GM23338 (cell line): ENCODE results near the gene CCBE1. TPM values are rescaled to one million over a fixed set of nuclear protein-coding genes. Genes with fewer than 3 reads are reported as not detected.

Experiments
- ATAC-seq: fragments of 200-7000 bp; cut with Tn5 transposase; 3 replicates; pipeline ENCODE4 v1.9.1; 2020
- DNase-seq: peaks from one replicate; pipeline ENCODE4 v3.0.0-alpha.2; 2015; ENCODE audit warnings: low spot score
- H2AFZ ChIP-seq: fragments of 200-600 bp; sonication (generic); 2 replicates; pipeline ENCODE4 v1.8.0; 2016; ENCODE audit warnings: antibody characterized with exemption, mild to moderate bottlenecking, moderate library complexity
- H3F3A ChIP-seq: fragments of 200-600 bp; sonication (generic); replicated peaks from 2 replicates; pipeline ENCODE4 v1.8.0; 2017; ENCODE audit warnings: antibody characterized with exemption, mixed run types, low read depth
- H3K27ac ChIP-seq: fragments of 200-600 bp; sonication (generic); 2 replicates; pipeline ENCODE4 v1.6.1; 2016; ENCODE audit warnings: low read depth
- H3K27me3 ChIP-seq: fragments of 200-600 bp; sonication (generic); 2 replicates; pipeline ENCODE4 v1.8.0; 2016; ENCODE audit warnings: mild to moderate bottlenecking, mixed run types, moderate library complexity; ENCODE audit not compliant: insufficient read depth
- H3K36me3 ChIP-seq: fragments of 200-600 bp; sonication (generic); 2 replicates; pipeline ENCODE4 v1.8.0; 2016; ENCODE audit warnings: mild to moderate bottlenecking; ENCODE audit not compliant: insufficient read depth
- H3K4me1 ChIP-seq: fragments of 200-600 bp; sonication (generic); 2 replicates; pipeline ENCODE4 v1.8.0; 2016; ENCODE audit warnings: mild to moderate bottlenecking, moderate library complexity; ENCODE audit not compliant: insufficient read depth
- H3K4me2 ChIP-seq: fragments of 200-600 bp; sonication (generic); 2 replicates; pipeline ENCODE4 v1.7.1; 2017; ENCODE audit warnings: mixed run types
- H3K4me3 ChIP-seq: fragments of 200-600 bp; sonication (generic); 2 replicates; pipeline ENCODE4 v1.6.1; 2016; ENCODE audit warnings: mixed run types
- H3K79me2 ChIP-seq: fragments of 200-600 bp; sonication (generic); replicated peaks from 2 replicates; pipeline ENCODE4 v1.8.0; 2017; ENCODE audit warnings: mild to moderate bottlenecking; ENCODE audit not compliant: insufficient read depth
- H3K9me2 ChIP-seq: fragments of 200-600 bp; sonication (generic); 2 replicates; pipeline ENCODE4 v1.8.0; 2017; ENCODE audit not compliant: insufficient read depth
- H4K20me1 ChIP-seq: fragments of 200-600 bp; sonication (generic); replicated peaks from 2 replicates; pipeline ENCODE4 v1.8.0; 2017; ENCODE audit warnings: mild to moderate bottlenecking; ENCODE audit not compliant: insufficient read depth
- H3K27ac Mint-ChIP-seq: 2 replicates; pipeline ENCODE4 v1.8.0; 2020; ENCODE audit warnings: inconsistent platforms, mild to moderate bottlenecking, moderate library complexity, mixed read lengths
- H3K27me3 Mint-ChIP-seq: 3 replicates; pipeline ENCODE4 v1.8.0; 2022; ENCODE audit warnings: low read depth, mild to moderate bottlenecking, moderate library complexity, mixed read lengths, inconsistent platforms; ENCODE audit not compliant: insufficient read depth, poor library complexity
- H3K36me3 Mint-ChIP-seq: 3 replicates; pipeline ENCODE4 v1.8.0; 2021; ENCODE audit warnings: low read depth, mild to moderate bottlenecking, inconsistent platforms, moderate library complexity, mixed read lengths
- H3K4me1 Mint-ChIP-seq: 3 replicates; pipeline ENCODE4 v1.8.0; 2020; ENCODE audit warnings: mild to moderate bottlenecking, inconsistent platforms, mixed read lengths
- H3K4me3 Mint-ChIP-seq: 3 replicates; pipeline ENCODE4 v1.8.0; 2021; ENCODE audit warnings: moderate library complexity, mild to moderate bottlenecking, inconsistent platforms, mixed read lengths
- H3K9me3 Mint-ChIP-seq: 3 replicates; pipeline ENCODE4 v1.8.0; 2020; ENCODE audit warnings: moderate library complexity, mild to moderate bottlenecking, inconsistent platforms, mixed read lengths
- EZH2 ChIP-seq: fragments of 200-600 bp; sonication (generic); IDR thresholded peaks from one replicate; pipeline ENCODE4 v1.8.0; 2017; ENCODE audit warnings: antibody characterized with exemption, mild to moderate bottlenecking, low read depth; ENCODE audit not compliant: unreplicated experiment
- POLR2AphosphoS5 ChIP-seq: IDR thresholded peaks from 2 replicates; pipeline ENCODE4 v1.6.1; 2016; ENCODE audit warnings: antibody characterized with exemption, low read depth
- ZNF114 ChIP-seq: fragments of 250-450 bp; sonication (Bioruptor Pico); IDR thresholded peaks from 2 replicates; pipeline ENCODE4 v1.5.0; 2020; ENCODE audit warnings: mild to moderate bottlenecking, moderate library complexity
- ZNF331 ChIP-seq: fragments of 250-450 bp; sonication (Bioruptor Pico); IDR thresholded peaks from 2 replicates; pipeline ENCODE4 v1.5.0; 2020; ENCODE audit warnings: low read depth, mild to moderate bottlenecking, moderate library complexity
- polyA plus RNA-seq: library from polyadenylated mRNA; unstranded; fragments of >200 nt; fragmentation: Nextera tagmentation; extraction: Ambion mirVana; gene quantifications from 2 replicates; pipeline ENCODE4 v1.2.1, GENCODE V29; 2016
- total RNA-seq: library from RNA; depleted of rRNA; stranded (reverse); fragments of >200 nt; shearing (Covaris generic); gene quantifications from 2 replicates; pipeline ENCODE4 v1.2.3, GENCODE V29; 2014
- TF ChIP-seq, protein P1 (sequence below): IDR thresholded peaks from one replicate; pipeline ENCODE4 v1.6.1; 2018; ENCODE audit warnings: antibody characterized with exemption; ENCODE audit not compliant: unreplicated experiment
- TF ChIP-seq, protein P2 (sequence below): IDR thresholded peaks from 2 replicates; pipeline ENCODE4 v1.6.1; 2016; ENCODE audit warnings: antibody characterized with exemption

CCBE1 gene
- total and polyA plus RNA-seq, 2 experiments from 2014 or later, result 2.1 to 2.6 TPM

DNA sequence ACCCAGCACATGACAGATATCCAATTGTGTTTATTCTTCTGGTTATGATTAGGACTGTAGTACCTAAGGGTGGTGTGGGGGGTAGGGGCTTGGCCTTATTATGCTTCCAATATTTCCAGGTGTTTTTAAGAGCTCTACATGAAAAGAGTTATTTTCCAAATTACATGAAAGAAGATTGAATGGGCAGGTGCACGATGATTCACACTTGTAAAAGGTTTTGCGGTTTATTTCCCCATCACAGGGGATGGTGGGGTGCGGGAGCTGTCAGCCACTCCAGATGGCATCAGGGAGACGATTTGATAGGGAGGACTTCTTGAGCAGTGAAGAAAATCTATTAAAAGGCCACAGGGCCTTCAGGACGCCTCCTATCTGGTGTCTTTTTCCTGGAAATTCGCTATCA, 15.1 kb upstream of the CCBE1 start (continued):
- TF ChIP-seq, protein P1, sequence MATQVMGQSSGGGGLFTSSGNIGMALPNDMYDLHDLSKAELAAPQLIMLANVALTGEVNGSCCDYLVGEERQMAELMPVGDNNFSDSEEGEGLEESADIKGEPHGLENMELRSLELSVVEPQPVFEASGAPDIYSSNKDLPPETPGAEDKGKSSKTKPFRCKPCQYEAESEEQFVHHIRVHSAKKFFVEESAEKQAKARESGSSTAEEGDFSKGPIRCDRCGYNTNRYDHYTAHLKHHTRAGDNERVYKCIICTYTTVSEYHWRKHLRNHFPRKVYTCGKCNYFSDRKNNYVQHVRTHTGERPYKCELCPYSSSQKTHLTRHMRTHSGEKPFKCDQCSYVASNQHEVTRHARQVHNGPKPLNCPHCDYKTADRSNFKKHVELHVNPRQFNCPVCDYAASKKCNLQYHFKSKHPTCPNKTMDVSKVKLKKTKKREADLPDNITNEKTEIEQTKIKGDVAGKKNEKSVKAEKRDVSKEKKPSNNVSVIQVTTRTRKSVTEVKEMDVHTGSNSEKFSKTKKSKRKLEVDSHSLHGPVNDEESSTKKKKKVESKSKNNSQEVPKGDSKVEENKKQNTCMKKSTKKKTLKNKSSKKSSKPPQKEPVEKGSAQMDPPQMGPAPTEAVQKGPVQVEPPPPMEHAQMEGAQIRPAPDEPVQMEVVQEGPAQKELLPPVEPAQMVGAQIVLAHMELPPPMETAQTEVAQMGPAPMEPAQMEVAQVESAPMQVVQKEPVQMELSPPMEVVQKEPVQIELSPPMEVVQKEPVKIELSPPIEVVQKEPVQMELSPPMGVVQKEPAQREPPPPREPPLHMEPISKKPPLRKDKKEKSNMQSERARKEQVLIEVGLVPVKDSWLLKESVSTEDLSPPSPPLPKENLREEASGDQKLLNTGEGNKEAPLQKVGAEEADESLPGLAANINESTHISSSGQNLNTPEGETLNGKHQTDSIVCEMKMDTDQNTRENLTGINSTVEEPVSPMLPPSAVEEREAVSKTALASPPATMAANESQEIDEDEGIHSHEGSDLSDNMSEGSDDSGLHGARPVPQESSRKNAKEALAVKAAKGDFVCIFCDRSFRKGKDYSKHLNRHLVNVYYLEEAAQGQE, result no peak
- TF ChIP-seq ZNF331 (CRISPR knock-in tag), result no peak

DNA sequence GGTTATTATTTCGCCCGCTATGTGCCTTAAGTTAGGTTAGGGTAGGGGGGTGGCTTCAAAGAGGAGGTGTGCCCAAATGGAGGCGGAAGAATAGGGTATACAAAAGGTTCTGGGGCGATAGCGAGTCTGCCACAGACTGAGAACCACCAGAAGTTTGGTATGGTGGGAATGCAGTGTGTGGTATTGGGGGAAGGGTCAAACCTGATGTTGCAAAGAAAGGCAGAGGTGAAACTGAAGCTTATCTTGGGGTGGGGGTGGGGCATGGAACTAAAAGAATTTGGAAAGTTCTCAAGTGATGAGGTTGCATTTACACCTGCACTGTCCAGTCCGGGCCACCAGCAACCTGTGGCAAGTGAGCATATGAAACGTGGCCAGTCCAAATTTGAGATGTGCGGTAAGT, 11.8 kb upstream of the CCBE1 start:
- H3K27me3 Mint-ChIP-seq, result no peaks in the 10 kb centered on the region
- Histone ChIP-seq H3K9me2 (no peaks in the 10 kb centered on the region), H3K79me2 (no peaks in the 10 kb centered on the region), H3K4me2 (no peak overlapping the region), H3K27me3 (no peaks in the 10 kb centered on the region), H2AFZ (no peak overlapping the region), H3K4me1 (peaks cover 10% of the 10 kb centered on the region), H4K20me1 (no peaks in the 10 kb centered on the region), H3K36me3 (no peaks in the 10 kb centered on the region), H3K4me3 (no peak overlapping the region), H3F3A (no peaks in the 10 kb centered on the region), H3K27ac (no peak overlapping the region)
- H3K4me3 Mint-ChIP-seq, result no peak overlapping the region
- no peaks in the 10 kb centered on the region; the same call in 2 of the 3 replicates for H3K9me3 Mint-ChIP-seq
- DNase-seq, result peak; percentile 61
- no peak overlapping the region for H3K27ac Mint-ChIP-seq
- H3K36me3 Mint-ChIP-seq, result no peaks in the 10 kb centered on the region
- ATAC-seq, result peak; percentile 59
- H3K4me1 Mint-ChIP-seq, result peaks cover 25% of the 10 kb centered on the region
- TF ChIP-seq, protein P2, sequence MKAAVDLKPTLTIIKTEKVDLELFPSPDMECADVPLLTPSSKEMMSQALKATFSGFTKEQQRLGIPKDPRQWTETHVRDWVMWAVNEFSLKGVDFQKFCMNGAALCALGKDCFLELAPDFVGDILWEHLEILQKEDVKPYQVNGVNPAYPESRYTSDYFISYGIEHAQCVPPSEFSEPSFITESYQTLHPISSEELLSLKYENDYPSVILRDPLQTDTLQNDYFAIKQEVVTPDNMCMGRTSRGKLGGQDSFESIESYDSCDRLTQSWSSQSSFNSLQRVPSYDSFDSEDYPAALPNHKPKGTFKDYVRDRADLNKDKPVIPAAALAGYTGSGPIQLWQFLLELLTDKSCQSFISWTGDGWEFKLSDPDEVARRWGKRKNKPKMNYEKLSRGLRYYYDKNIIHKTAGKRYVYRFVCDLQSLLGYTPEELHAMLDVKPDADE, result no peak
- TF ChIP-seq EZH2 (no peak), ZNF331 (CRISPR knock-in tag) (no peak)
- TF ChIP-seq, protein P1, result no peak

DNA sequence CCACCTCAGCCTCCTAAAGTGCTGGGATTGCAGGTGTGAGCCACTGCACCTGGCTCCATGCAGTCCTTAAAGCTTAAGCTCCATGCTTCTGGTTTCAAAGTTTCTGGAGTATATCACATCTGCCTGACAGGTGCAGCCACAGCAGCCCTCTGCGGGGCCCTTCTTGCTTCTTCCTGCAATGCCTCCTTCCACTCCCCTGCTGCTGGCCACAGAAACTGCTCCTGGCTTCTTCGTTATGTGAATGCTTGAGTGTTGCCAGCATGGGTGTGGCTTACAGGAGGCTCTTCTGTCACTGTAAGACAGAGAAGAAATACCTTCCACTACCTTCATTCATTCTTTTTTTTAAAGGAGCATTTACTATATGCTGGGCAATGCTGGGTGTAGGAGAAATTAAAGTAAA, 10.1 kb upstream of the CCBE1 start:
- Histone ChIP-seq H2AFZ (no peak overlapping the region), H3K4me2 (no peak overlapping the region), H3K79me2 (no peaks in the 10 kb centered on the region), H3K9me2 (no peaks in the 10 kb centered on the region), H3K27me3 (no peaks in the 10 kb centered on the region), H3K4me1 (peaks cover 10% of the 10 kb centered on the region), H4K20me1 (no peaks in the 10 kb centered on the region), H3K4me3 (no peak overlapping the region), H3K27ac (no peak overlapping the region), H3F3A (no peaks in the 10 kb centered on the region), H3K36me3 (no peaks in the 10 kb centered on the region)
- Mint-ChIP-seq H3K36me3 (no peaks in the 10 kb centered on the region), H3K27me3 (no peaks in the 10 kb centered on the region), H3K9me3 (no peaks in the 10 kb centered on the region; the same call in 2 of the 3 replicates), H3K27ac (no peak overlapping the region), H3K4me1 (peaks cover 25% of the 10 kb centered on the region), H3K4me3 (no peak overlapping the region)
- ATAC-seq (peak; percentile 76), DNase-seq (no peak)
- TF ChIP-seq ZNF114 (CRISPR knock-in tag) (no peak), POLR2AphosphoS5 (no peak)
